ENCODE results near the gene PJVK.
A peak's percentile ranks its signal among the peaks of the same experiment; 100 is the strongest.
"Not testable (repeated sequence)": the region's sequence is repeated elsewhere in the genome, so short reads cannot be mapped to it uniquely, and the experiment has no call there.

The PJVK gene

DNA sequence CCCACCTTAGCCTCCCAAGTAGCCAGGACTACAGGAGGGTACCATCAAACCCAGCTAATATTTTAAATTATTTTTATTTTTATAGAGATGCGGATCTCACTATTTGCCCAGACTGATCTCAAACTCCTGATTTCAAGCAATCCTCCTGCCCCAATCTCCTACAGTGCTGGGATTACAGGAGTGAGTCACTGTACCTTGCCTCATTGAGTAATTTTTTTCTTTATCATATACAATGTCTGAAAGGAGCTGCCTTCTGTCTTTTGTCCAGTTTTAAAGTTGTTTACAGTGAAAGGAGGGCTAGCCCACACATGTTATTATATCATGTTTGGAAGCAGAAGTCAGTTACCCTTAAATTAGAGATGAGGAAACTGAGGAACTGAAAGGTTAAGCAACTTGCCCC lies 32.8 kb upstream of the PJVK start:
- no peak for TF ChIP-seq JUND (IDR thresholded peaks at IDR 0.05; ENCODE audit: low read depth)
- in situ Hi-C loops (cut with HindIII; ENCODE audit: low pct_unique_long_range_greater_than_20kb, low sequenced_read_pairs) = no loop called here
- DNase-seq (ENCODE audit: low read depth in 1 of 2, low spot score in 1 of 2) = no peak

DNA sequence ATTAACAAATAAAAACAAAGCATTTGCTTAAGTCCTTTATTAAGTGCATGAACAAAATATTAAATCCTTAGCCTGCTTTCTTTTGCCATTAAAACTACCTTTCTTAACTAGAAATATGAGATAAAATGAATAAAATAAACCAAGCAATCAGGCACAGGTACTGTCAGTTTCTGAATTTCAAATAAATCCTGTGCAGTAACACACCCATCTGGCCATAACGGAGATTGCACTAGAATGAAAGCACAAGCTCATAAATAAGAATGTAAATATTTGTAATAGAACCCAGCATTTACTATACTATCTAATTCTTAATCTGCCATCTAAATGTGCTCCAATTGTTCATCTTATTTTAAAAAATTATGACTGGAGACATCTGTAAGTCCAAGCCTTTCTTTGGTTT lies 32.1 kb upstream of the PJVK start:
- in situ Hi-C loops (cut with HindIII; ENCODE audit: low pct_unique_long_range_greater_than_20kb, low sequenced_read_pairs) = no loop called here
- no peak for TF ChIP-seq JUND (IDR thresholded peaks at IDR 0.05; ENCODE audit: low read depth)
- peak in 1 of 2 experiments; percentile 29 for DNase-seq (ENCODE audit: low read depth in 1 of 2, low spot score in 1 of 2)

DNA sequence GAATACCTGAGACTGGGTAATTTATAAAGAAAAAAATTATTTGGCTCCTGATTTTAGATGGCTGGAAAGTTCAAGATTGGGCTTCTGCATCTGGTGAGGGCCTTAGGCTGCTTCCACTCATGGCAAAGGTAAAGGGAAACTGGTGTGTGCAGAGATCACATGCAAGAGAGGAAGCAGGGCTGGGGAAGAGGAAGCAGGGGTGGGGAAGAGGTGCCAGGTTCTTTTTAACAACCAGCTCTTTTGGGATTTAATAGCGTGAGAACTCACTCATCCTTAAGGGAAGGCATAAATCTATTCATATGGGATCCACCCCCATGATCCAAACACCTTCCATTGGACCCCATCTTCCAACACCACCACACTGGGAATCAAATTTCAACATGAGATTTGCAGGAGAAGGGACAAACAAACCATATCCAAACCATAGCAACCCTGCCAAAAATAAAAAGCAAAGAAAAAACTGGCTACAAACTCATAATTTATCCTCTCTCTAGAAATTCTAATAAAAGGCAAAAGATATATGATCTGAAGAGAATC lies 30.6 kb upstream of the PJVK start:
- in situ Hi-C loops (cut with HindIII; ENCODE audit: low pct_unique_long_range_greater_than_20kb, low sequenced_read_pairs) = no loop called here
- no peak for DNase-seq (ENCODE audit: low read depth in 1 of 2, low spot score in 1 of 2)
- TF ChIP-seq JUND (IDR thresholded peaks at IDR 0.05; ENCODE audit: low read depth) = no peak

DNA sequence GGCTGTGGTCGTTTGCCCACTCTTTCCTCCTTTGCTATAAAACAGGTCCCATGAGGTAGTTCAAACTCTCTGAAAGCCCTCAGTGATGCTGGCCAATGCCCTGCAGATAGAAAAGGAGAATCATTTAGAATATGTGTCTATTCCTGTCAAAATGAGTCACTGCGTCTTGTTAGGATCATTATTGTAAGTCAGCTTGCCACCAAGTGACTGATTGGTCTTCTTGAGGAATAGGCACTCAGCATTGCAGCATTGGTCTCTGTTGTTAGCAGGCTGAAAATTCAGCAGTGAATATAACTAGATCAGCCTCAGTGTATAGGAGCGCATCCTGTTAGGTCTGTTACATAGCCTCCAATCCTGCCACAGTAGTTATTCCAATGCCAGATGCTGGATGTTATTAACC lies 29.1 kb upstream of the PJVK start:
- TF ChIP-seq JUND (IDR thresholded peaks at IDR 0.05; ENCODE audit: low read depth) = no peak
- DNase-seq (ENCODE audit: low read depth in 1 of 2, low spot score in 1 of 2) = no peak
- in situ Hi-C loops (cut with HindIII; ENCODE audit: low pct_unique_long_range_greater_than_20kb, low sequenced_read_pairs) = no loop called here

DNA sequence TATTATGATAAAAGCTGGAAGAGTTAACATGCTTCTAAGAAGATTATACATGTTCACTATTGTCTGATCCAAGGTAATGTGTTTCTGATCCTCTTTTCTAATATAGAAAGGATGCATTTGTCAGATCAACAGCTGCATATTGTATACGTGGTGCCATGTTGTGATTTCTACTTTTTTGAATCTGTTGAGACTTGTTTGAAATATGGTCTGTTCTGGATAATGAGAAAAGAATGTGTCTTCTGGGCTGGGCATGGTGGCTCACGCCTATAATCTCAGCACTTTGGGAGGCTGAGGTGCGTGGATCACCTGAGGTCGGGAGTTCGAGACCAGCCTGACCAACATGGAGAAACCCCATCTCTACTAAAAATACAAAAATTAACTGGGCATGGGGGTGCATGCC lies 27.4 kb upstream of the PJVK start:
- DNase-seq (ENCODE audit: low read depth in 1 of 2, low spot score in 1 of 2); in situ Hi-C loops (cut with HindIII; ENCODE audit: low pct_unique_long_range_greater_than_20kb, low sequenced_read_pairs): not testable (repeated sequence)

DNA sequence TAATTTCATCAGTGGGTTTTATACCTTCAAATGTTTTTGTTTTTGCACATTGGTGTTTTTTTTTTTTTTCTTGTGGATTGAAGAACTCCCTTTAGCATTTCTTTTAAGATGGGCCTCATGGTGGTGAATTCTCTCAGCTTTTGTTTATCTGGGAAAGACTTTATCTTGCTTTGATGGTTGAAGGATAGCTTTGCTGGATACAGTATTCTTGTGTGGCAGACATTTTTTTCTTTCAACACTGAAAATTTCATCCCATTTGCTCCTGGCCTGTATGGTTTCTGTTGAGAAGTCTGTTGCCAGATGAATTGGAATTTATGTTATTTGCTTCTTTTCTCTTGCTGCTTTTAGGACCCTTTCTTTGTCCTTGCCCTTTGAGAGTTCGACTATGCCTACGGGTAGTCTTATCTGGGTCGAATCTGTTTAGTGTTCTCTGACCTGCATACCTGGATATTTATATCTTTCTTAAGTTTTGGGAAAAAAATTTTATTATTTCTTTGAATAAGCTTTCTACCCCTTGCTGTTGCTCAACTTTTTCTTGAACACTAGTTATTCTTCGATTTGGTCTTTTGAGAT lies 25.8 kb upstream of the PJVK start:
- in situ Hi-C loops (cut with HindIII; ENCODE audit: low pct_unique_long_range_greater_than_20kb, low sequenced_read_pairs) = no loop called here
- no peak for DNase-seq (ENCODE audit: low read depth in 1 of 2, low spot score in 1 of 2)
- TF ChIP-seq JUND (IDR thresholded peaks at IDR 0.05; ENCODE audit: low read depth) = no peak

DNA sequence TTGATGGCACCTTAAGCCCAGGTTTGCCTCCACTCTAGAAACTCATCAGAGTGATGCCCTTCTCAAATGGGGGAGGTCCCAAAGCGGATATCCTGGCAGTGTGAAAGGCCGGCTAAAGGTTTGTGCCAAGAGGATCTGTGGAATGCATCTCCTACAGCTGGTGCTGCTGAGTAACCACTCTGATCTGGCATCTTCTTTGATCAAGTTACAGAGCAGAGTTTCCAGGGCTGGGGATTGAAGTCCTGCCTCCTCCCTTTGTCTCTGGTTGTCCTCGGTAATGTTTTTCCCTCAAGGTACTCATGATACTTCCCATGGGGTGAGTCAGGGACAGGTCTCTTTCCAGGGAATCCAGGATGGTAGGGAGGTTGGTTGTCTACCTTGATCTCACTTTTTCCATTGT lies 24.8 kb upstream of the PJVK start:
- in situ Hi-C loops (cut with HindIII; ENCODE audit: low pct_unique_long_range_greater_than_20kb, low sequenced_read_pairs) = no loop called here
- TF ChIP-seq JUND (IDR thresholded peaks at IDR 0.05; ENCODE audit: low read depth) = no peak

DNA sequence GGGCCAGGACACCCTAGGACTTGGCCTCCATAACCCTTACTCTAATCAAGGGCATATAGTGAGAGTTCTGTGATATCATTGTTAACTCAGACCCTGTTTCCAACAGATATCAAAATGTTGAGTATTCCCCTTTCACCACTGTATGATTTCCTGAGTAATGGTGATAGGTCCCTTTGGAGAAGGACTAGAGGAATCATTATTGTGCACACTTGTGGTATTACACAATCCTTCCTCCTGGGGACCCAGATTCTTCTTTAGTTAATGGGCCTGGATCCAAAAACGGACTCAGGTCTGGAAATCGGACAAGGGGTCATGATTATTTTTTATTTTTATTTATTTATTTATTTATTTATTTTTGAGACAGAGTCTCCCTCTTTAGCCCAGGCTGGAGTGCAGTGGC lies 23.7 kb upstream of the PJVK start:
- DNase-seq (ENCODE audit: low read depth in 1 of 2, low spot score in 1 of 2) = no peak
- in situ Hi-C loops (cut with HindIII; ENCODE audit: low pct_unique_long_range_greater_than_20kb, low sequenced_read_pairs) = no loop called here
- TF ChIP-seq JUND (IDR thresholded peaks at IDR 0.05; ENCODE audit: low read depth) = no peak

More for the DNA sequence above, 24.8 kb upstream of the PJVK start:
- no peak for DNase-seq (ENCODE audit: low read depth in 1 of 2, low spot score in 1 of 2)

DNA sequence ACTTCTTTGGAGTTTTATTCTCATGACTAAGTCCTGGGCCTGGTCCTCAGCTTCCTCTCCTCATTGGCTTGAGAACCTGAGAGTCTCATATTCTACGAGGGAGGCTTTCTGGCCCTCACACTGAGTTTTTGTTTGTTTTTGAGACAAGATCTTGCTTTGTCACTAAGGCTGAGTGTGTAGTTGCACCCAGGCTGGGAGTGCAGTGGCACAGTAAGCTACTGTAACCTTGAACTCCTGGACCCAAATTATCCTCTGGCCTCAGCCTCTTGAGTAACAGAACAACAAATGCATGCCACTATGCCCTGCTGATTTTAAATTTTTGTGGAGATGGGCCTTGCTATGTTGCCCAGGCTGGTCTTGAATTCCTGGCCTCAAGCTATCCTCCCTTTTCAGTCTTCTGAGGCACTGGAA lies 22.8 kb upstream of the PJVK start:
- peak in 1 of 2 experiments; percentile 77 for DNase-seq (ENCODE audit: low read depth in 1 of 2, low spot score in 1 of 2)
- in situ Hi-C loops (cut with HindIII; ENCODE audit: low pct_unique_long_range_greater_than_20kb, low sequenced_read_pairs) = no loop called here
- no peak for TF ChIP-seq JUND (IDR thresholded peaks at IDR 0.05; ENCODE audit: low read depth)

DNA sequence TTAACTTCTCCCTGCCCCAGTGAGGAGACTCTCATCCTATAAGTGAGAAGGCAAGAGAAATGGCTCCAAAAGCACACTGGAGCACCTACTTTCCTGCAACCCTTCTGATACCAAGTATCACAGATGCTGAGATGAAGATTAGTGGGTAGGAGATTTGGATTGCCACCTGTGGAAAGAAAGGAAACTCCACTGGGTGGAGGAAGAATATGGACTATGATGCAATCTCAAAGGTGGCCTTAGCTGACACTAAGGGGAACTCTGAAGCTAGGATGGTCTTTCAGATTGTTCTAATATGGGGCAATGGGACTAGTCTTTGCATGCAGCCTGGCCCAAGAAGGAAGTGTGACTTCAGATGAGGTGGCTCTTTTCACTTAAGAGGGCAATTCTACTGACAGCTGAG lies 21.8 kb upstream of the PJVK start:
- TF ChIP-seq JUND (IDR thresholded peaks at IDR 0.05; ENCODE audit: low read depth) = no peak
- no peak for DNase-seq (ENCODE audit: low read depth in 1 of 2, low spot score in 1 of 2)
- in situ Hi-C loops (cut with HindIII; ENCODE audit: low pct_unique_long_range_greater_than_20kb, low sequenced_read_pairs) = no loop called here

DNA sequence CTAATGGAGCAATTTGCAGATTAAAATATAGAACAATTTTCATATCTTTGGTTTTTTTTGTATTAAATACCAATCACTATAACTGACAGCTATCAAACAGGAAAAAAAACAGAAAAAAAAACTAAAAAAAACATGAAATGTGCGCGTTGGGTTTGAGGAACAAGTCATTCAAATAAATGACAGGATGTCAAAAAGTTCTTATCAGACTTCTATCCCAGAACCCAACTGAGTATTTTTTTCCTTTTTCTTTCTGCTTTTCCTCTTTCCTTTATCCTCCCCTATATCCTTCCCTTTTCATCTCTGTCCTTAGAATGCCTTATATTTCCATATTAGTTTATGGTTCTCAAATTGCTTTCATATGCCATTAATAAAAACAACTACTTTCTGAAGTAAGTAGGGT lies 14.5 kb upstream of the PJVK start:
- TF ChIP-seq JUND (IDR thresholded peaks at IDR 0.05; ENCODE audit: low read depth) = no peak
- no peak for DNase-seq (ENCODE audit: low read depth in 1 of 2, low spot score in 1 of 2)
- in situ Hi-C loops (cut with HindIII; ENCODE audit: low pct_unique_long_range_greater_than_20kb, low sequenced_read_pairs) = no loop called here

DNA sequence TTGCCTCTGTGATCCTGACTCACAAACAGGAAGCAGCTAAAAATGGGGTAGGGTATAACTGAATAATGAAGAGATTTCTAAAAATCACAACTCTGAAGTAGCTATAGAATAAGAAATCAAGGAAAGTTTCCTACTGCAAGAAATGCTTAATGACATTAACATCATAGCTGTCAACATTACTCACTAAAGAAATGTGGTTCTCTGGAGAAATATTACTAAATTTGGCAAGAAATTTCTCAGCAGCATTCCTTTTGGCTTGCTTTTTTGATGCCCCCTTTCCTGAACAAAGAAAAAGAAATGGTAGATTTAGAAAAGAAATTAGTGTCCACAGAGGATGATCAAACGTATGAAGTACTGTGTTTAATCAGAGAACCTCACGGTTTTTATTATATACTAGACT lies 9.8 kb upstream of the PJVK start:
- in situ Hi-C loops (cut with HindIII; ENCODE audit: low pct_unique_long_range_greater_than_20kb, low sequenced_read_pairs) = no loop called here
- no peak for TF ChIP-seq JUND (IDR thresholded peaks at IDR 0.05; ENCODE audit: low read depth)
- no peak for DNase-seq (ENCODE audit: low read depth in 1 of 2, low spot score in 1 of 2)

DNA sequence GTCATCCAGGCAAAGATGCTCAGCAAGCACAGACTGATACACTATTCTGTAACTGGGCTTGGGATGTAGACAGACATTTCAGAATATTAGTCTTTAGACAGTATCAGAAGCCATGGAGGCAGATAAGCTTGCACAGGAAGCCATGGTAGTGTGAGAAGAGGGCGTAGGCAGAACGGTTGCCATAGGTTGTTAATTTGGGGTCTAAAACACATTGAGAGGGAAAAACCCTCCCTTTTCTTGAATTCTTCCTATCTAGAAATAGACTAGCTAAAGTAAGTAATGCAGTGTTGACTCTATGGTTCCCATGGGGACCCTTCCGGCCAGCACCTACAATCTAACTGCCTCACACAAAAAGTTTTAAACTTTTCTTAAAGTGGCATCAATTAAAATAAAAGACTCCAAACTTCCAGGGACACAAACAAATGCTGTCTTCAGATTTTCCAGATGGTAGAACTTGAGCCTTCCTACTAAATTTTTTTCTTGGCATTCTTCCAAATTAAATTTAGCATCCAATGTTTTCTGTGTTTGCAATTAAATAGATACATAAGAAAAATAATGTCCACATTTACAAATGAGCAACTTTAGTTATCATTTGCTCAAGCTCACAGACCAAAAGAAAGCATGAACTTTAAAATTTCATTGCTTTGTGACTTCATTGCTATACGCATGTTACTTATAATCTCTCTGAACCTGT lies 2.1 kb upstream of the PJVK start:
- no peak for TF ChIP-seq JUND (IDR thresholded peaks at IDR 0.05; ENCODE audit: low read depth)
- DNase-seq (ENCODE audit: low read depth in 1 of 2, low spot score in 1 of 2) = no peak
- in situ Hi-C loops (cut with HindIII; ENCODE audit: low pct_unique_long_range_greater_than_20kb, low sequenced_read_pairs) = no loop called here
